ENCODE results near the gene SAMSN1.
A peak's percentile ranks its signal among the peaks of the same experiment; 100 is the strongest.

Gene SAMSN1

GRCh38 chr21:14483296-14483695 lies 62.8 kb downstream of the SAMSN1 start:
- no peak for DNase-seq

- peak; percentile 60 for DNase-seq
Observed at GRCh38 chr21:14482165-14482564, 64.0 kb downstream of the SAMSN1 start.

- no peak for DNase-seq
Observed at GRCh38 chr21:14480411-14481031, 65.6 kb downstream of the SAMSN1 start.

- DNase-seq: no peak
Observed at GRCh38 chr21:14479241-14479786, 66.8 kb downstream of the SAMSN1 start.

- no peak for DNase-seq
Observed at GRCh38 chr21:14477841-14478240, 68.3 kb downstream of the SAMSN1 start.

GRCh38 chr21:14477133-14477532 lies 69.0 kb downstream of the SAMSN1 start:
- no peak for DNase-seq

- DNase-seq: no peak
Observed at GRCh38 chr21:14474995-14475394, 71.1 kb downstream of the SAMSN1 start.

- DNase-seq: no peak
Observed at GRCh38 chr21:14469641-14470040, 76.5 kb downstream of the SAMSN1 start.

GRCh38 chr21:14466715-14467114 lies 79.4 kb downstream of the SAMSN1 start:
- no peak for DNase-seq

GRCh38 chr21:14457762-14458161 lies 88.4 kb downstream of the SAMSN1 start:
- no peak for DNase-seq

GRCh38 chr21:14456911-14457310 lies 89.2 kb downstream of the SAMSN1 start:
- DNase-seq: no peak

GRCh38 chr21:14454016-14455009 lies 91.8 kb downstream of the SAMSN1 start:
- DNase-seq: no peak

- DNase-seq: peak; percentile 17
Observed at GRCh38 chr21:14453339-14454015, 92.6 kb downstream of the SAMSN1 start.

- DNase-seq: no peak
Observed at GRCh38 chr21:14452727-14453241, 93.3 kb downstream of the SAMSN1 start.

- no peak for DNase-seq
Observed at GRCh38 chr21:14452031-14452726, 93.9 kb downstream of the SAMSN1 start.

- no peak for DNase-seq
Observed at GRCh38 chr21:14451546-14451945, 94.6 kb downstream of the SAMSN1 start.

GRCh38 chr21:14448784-14449183 lies 97.3 kb downstream of the SAMSN1 start:
- DNase-seq: no peak

- DNase-seq: no peak
Observed at GRCh38 chr21:14438211-14438610, 107.9 kb downstream of the SAMSN1 start.

- DNase-seq: no peak
Observed at GRCh38 chr21:14435423-14435822, 110.7 kb downstream of the SAMSN1 start.

Measured in CD4-positive, alpha-beta T cell treated with Interleukin-21 for 1 hour (primary cell).